Suppressor macrophage treated with lipopolysaccharide for 1 hour (primary cell): Measurements from ENCODE around the gene KCNB1.

Experiments
- DNase-seq, 3 donors: peaks; one replicate each; pipeline ENCODE4 v3.0.0-alpha.2; 2020 to 2022

The KCNB1 gene

DNA sequence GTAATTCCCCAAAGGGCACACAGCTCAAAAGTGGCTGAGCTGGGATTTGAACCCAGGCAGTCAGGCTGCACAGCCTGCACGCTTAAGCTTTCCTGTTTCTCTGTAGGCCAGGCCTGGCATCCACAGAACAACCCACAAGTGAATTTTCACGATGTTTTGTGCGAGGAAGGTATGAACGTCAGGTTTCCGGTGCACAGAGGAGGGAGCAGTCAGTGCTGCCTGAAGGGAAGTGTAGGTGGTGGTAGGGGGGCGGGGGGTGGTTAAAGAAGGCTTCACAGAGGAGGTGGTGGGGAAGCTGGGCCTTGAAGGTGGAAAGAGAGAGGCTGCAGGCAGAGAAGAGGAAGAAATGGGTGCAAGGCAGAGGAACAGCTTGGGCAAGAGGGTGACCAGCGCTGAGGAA, 14.1 kb downstream of the KCNB1 start:
- no peak for DNase-seq

- no peak for DNase-seq
Observed at GRCh38 chr20:49466114-49466912, 16.2 kb downstream of the KCNB1 start.

DNA sequence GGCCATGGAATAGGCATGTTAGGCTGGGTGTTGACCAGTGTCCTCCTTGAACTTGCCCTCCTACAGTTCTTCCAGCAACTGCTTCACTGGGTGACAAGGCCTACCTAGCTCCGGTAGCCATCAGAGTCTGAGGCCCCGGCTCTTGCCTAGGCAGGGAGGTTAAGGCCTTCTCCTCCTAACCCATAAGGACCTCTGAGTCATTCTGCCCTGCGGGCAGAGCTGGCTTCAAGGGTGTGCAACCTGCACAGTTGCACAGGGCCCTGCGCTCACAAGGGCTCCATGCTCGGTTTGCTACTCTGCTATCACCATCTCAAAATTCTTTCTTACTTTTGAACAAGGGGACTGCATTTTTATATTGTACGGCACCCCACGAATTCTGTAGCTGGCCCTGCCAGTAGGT, 17.9 kb downstream of the KCNB1 start:
- DNase-seq, result no peak

GRCh38 chr20:49462626-49463025, 19.8 kb downstream of the KCNB1 start:
- DNase-seq, result no peak

DNA sequence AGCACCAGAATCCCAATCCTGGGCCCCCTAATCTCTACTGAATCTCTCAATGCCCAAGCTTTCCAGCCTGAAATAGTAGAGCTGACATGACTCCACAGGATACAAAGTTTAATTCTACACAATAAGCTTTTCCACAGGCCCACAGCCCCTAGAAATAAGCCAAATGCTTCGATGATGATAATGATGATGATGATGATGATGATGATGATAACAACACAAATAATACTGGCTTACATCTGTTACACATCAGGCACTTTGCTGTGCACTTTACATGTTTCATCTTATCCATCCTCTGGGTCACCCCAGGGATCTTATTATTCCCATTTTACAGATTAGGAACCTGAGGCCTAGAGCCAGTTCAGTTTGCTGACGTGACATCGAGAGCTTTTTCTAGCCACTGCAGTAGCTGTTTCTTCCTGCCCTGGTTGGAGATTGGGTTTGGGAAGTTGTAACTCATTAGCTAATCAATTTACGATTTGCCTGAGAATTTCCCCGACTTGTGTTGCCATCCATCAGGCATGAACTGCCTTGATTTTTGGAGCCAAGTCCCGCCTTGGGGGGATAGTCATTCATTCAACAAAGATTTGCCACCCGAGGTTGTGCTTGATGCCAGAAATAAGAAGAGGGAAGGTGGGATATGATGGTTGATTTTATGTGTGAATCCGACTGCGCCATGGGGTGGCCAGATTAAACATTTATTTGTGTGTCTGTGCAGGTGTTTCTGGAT, 20.4 kb downstream of the KCNB1 start:
- no peak for DNase-seq

GRCh38 chr20:49460916-49461315, 21.6 kb downstream of the KCNB1 start:
- DNase-seq, result no peak

DNA sequence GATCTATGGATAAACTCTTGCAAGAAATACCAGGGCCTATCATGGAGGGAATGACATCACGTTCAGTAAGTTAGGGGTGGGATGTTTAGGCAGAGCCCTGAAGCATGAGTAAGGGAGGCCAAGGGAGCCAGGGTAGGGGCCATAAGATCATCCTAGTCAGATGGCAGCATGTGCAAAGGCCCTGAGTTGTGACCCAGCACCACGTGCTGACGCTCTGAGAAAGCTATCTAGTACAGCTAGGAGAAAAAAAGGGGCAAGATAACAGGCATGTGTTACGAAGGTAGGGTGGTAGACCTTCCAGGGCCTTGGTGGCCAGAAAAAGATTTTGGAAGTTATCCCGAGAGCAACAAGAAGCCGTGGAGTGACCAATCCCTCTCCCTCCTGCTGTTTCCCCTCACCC, 22.3 kb downstream of the KCNB1 start:
- no peak for DNase-seq

DNA sequence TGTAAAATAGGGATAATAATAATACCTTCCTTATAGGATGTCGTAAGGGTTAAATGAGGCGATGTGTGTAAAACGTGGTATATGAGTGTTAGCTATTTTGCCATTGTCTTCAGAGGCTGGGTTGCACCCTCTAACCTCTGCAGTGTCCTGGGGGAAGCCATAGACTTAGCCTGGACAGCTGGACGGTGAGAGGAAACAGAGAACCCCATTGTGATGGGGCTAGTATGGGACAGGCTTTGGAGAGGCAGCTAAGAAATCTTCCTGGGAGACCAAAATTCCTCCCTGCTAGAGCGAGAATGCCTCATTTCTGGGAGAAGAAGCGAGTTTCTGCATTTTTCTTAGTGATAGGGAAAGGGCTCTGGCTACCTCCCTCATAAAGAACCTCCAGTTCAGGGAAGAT, 22.8 kb downstream of the KCNB1 start:
- DNase-seq, result no peak

DNA sequence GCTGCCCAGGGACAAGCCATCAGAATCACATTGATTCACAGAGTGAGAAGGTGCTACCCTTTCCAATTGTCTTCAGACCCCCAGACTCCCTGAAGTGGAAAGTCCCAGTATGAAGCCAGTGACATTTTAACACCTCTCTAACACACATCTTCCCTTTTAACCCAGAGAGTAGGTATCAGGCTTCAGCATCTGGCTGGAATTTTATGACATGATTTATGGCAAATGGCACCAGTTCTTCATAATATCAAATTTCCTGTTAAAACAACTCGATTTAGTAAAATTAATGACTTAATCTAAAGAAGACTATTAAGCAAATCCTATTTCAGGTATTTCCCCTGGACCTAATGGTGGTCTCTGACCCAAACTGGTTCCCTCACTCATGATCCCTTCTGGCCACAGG, 25.0 kb downstream of the KCNB1 start:
- no peak for DNase-seq

DNA sequence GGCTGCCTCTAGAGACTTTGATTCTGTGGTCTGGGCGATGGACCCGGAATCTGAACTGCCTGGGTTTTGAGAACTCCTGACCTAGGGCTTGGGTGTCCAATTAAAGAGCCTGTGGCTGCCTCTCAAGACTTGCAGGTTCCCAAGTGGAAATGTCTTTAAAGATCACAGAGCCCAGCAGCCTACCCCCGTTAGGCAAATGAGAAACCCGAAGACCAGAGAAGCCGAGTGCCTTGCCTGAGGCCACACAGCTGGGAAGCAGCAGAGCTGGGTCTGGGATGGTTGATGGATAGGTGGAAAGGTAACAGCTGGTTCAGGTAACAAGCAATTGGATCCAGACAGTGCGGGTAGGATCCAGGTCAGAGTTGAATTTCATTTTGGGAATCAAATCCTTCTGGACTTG, 25.8 kb downstream of the KCNB1 start:
- DNase-seq, result no peak

DNA sequence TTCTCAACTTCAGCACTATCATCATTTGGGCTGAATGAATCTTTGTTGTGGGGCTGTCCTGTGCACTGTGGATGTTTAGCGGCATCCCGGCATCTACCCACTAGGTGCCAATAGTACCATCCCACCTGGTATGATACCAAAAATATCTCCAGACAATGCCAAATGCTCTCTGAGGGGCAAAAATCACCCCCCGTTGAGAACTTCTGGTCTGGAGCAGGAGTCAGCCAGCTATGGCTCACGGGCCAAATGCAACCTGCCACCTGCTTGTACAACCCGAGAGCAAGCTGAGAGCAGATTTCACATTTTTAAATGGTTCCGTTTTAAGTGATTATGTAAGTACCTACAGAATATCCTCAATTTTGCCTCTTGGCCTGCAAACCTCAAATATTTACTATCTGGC, 26.8 kb downstream of the KCNB1 start:
- no peak for DNase-seq

- DNase-seq, result no peak
Observed at GRCh38 chr20:49452011-49452482, 30.4 kb downstream of the KCNB1 start.

GRCh38 chr20:49450281-49450721, 32.2 kb downstream of the KCNB1 start:
- no peak for DNase-seq

- no peak for DNase-seq
Observed at GRCh38 chr20:49448917-49449316, 33.6 kb downstream of the KCNB1 start.

GRCh38 chr20:49447946-49448809, 34.3 kb downstream of the KCNB1 start:
- no peak for DNase-seq

DNA sequence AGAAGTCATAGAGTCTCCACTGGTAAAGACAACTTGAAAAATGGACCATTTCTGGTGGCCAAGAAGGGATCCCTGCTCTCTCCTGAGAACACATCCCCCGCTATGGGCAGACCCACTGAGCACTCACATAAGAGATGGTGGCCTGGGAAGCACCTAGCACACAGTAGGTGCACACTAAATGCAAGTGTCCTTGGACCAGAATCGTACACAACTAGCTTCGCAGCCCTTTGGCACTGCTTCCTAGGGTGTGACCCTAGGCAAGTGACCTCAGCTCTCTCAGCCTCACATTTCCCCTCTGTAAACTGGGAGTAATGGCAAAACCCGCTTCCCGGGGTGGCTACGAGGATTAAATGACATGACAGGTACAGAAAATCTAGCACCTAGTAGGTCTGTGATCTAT, 35.1 kb downstream of the KCNB1 start:
- no peak for DNase-seq

DNA sequence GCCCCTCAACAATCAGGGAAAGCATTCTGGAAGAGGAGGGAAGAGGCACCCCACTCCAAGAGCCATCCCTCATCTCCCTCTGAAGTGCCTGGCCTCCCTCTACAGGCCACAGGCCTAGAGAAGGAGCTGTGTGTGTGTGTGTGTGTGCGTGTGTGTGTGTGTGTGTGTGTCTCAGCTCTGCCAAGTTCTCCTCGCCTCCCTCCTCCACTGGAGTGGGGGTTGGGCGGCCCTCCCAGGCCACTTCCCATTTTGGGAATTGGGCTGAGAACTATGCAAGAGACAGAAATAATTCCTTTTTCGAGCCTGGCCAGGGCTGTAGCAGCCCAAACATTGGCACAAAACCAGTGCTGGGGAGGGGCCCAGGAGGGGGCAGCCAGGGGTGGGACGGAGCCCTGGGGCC, 35.7 kb downstream of the KCNB1 start:
- peak; percentile 52 to 84 (median 62) for DNase-seq

GRCh38 chr20:49446080-49446479, 36.4 kb downstream of the KCNB1 start:
- no peak for DNase-seq

DNA sequence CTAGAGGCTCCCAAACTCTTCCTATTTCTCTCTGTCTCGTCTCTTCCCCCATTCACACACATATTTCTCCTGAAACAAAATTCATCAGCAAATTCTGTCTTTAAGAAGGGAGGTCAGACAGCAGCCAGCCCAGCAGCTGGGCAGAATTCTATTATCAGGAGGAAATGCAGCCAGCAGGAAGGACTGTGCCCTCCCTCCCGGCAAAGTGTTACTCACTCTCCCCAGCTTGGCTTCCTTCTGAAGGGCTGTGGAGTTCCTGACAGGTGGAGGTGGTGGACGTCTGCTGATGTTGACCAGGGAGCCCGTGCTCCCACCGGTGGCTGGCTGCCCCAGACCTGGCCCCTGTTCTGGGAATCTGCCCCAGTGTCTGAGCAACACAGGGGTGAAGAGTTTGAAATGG, 37.3 kb downstream of the KCNB1 start:
- DNase-seq, result no peak

DNA sequence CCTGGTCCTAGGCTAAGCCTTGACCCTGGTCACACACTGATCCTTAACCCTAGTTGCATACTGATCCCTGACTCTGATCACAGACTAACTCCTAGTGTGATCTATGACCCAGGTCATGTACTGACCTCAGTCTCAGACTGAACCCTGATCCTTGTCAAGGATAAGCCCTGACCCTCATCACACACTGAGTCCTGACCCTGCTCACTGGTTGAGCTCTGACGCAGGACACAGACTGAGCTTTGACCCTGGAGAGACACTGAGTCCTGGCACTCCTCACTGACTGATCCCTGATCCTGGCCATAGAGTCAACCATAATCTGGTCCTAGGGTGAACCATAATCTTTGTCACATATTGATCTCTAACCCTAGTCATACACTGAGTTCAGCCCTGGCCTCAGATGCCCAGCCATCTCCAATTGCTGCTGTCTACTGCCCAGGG, 37.9 kb downstream of the KCNB1 start:
- no peak for DNase-seq

DNA sequence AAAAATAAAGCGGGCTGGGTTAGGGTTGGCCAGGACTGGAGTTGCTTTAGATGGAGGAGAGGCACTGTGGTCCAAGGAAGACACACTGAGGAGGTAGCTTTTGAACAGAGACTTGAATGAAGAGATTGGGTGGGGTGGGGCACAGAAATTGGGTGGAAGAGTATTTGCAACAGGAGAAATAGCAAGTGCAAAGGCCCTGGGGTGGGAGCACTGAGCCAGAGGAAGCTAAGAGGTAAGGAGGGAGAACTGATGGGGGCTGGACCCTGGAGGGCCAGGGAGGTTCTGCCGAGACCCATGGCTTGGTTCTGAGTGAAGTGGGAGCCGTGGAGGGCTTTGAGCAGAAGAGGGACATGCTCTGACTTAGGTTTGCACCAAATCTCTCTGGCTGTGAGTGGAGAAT, 45.4 kb downstream of the KCNB1 start:
- DNase-seq, result no peak

GRCh38 chr20:49435639-49436038, 46.8 kb downstream of the KCNB1 start:
- no peak for DNase-seq

DNA sequence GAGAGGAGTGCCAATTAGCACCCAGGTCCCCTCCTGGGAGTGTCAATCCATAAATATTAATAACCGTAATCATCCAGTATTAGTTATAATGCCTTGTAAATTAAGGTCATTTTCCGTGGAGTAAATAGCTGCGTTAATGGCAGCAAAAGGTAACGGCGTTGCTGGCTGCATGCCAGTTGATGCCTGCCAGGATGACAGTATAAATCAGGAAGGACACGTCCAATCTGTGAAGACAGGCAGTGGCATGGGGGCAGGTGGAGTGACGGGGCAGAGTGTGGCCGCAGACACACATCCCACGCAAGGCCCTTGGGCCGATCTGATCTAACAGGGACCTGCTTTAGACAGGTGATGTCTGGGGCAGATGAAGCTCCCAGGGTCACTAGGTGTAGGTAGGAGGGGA, 49.1 kb downstream of the KCNB1 start:
- no peak for DNase-seq
